Upper lobe of right lung (tissue), 1 donor: ENCODE results near the gene ZBTB38. TPM values are rescaled to one million over a fixed set of nuclear protein-coding genes. Genes with fewer than 3 reads are reported as not detected.

Experiments
- ATAC-seq: fragments of 200-7000 bp; cut with Tn5 transposase; one replicate; pipeline ENCODE4 v1.9.1; 2020; ENCODE audit warnings: mild to moderate bottlenecking, moderate library complexity
- DNase-seq: peaks from one replicate; pipeline ENCODE4 v3.0.0-alpha.2; 2020
- H3K27ac ChIP-seq: fragments of 200-600 bp; one replicate; pipeline ENCODE4 v1.8.0; 2022
- H3K27me3 ChIP-seq: fragments of 200-600 bp; one replicate; pipeline ENCODE4 v1.8.0; 2022; ENCODE audit warnings: mild to moderate bottlenecking
- H3K36me3 ChIP-seq: fragments of 200-600 bp; one replicate; pipeline ENCODE4 v1.8.0; 2022
- H3K4me1 ChIP-seq: fragments of 200-600 bp; one replicate; pipeline ENCODE4 v1.8.0; 2022
- H3K4me3 ChIP-seq: fragments of 200-600 bp; one replicate; pipeline ENCODE4 v1.8.0; 2022; ENCODE audit warnings: mild to moderate bottlenecking
- H3K9me3 ChIP-seq: fragments of 200-600 bp; one replicate; pipeline ENCODE4 v1.8.0; 2022
- intact Hi-C: fragments of 100-400 bp; cut with DNase I; formaldehyde crosslinking; loops from one replicate; pipeline ENCODE4 v1.11.0; 2022
- total RNA-seq: library from RNA; stranded (reverse); fragmentation: NEBNext Ultra II Directional; extraction: Animal tissue kit (Norgen Biotek cat#: 25700); gene quantifications from one replicate; pipeline ENCODE4 v1.2.1, GENCODE V29; 2021
- TF ChIP-seq, protein P1 (sequence below): fragments of 200-600 bp; IDR thresholded peaks from one replicate; pipeline ENCODE4 v1.8.0; 2022; ENCODE audit warnings: antibody characterized with exemption
- donor health status: DM: no; HTN: yes; CAD: no; lungs with severe emphysema.

Gene ZBTB38
- total RNA-seq, 1 donor from 2014 or later = 118 TPM

GRCh38 chr3:141332416-141332815 is 35.9 kb upstream of the ZBTB38 start:
- H3K9me3 ChIP-seq = no peaks in the 10 kb centered on the region
- DNase-seq (no peak), ATAC-seq (peak; percentile 58)
- TF ChIP-seq, protein P1, sequence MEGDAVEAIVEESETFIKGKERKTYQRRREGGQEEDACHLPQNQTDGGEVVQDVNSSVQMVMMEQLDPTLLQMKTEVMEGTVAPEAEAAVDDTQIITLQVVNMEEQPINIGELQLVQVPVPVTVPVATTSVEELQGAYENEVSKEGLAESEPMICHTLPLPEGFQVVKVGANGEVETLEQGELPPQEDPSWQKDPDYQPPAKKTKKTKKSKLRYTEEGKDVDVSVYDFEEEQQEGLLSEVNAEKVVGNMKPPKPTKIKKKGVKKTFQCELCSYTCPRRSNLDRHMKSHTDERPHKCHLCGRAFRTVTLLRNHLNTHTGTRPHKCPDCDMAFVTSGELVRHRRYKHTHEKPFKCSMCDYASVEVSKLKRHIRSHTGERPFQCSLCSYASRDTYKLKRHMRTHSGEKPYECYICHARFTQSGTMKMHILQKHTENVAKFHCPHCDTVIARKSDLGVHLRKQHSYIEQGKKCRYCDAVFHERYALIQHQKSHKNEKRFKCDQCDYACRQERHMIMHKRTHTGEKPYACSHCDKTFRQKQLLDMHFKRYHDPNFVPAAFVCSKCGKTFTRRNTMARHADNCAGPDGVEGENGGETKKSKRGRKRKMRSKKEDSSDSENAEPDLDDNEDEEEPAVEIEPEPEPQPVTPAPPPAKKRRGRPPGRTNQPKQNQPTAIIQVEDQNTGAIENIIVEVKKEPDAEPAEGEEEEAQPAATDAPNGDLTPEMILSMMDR = no peak
- no peak overlapping the region for H3K4me3 ChIP-seq
- no peaks in the 10 kb centered on the region for H3K27me3 ChIP-seq
- no peaks in the 10 kb centered on the region for H3K36me3 ChIP-seq
- no peak overlapping the region for H3K27ac ChIP-seq
- no peaks in the 10 kb centered on the region for H3K4me1 ChIP-seq
- intact Hi-C loops = no loop called here

DNA sequence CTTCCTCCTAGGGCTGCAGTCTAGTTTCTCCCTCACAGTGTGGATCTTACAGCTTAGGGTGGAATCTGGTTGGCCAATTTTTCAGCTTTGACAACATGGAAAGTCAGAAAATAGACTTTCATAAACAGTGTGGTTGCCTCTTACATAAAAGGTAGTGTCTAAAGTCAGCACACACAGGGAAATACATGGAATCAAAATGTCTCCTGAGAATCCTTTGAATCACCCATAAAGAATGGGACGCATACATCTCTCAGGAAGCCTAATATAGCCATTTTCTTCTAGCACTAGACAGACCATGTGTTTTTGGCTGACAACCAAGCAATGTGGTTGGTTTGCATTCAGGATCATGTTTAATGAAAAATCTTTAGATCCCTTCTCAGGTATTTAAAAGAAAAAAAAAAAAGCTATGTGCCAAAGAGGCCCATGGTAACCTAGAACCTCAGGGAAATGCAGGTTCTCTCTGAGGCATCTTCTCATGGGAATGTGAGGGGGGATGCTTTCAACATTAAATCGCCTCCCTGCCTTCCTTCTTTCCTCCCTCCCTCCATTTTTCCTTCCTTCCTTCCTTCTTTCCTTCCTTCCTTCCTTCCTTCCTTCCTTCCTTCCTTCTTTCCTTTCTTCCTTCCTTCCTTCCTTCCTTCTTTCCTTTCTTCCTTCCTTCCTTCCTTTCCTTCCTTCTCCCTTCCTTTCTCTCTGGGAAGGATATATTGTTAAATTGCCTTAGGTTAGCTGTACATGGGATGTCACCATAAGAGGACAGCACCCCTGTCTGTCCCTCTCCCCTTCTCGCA is 34.3 kb upstream of the ZBTB38 start:
- Histone ChIP-seq H3K27ac (no peak overlapping the region), H3K4me3 (no peak overlapping the region), H3K9me3 (no peaks in the 10 kb centered on the region), H3K4me1 (no peaks in the 10 kb centered on the region), H3K27me3 (no peaks in the 10 kb centered on the region), H3K36me3 (no peaks in the 10 kb centered on the region)
- DNase-seq (no peak), ATAC-seq (no peak)
- TF ChIP-seq, protein P1 = no peak
- intact Hi-C loops = no loop called here

GRCh38 chr3:141334627-141335250 is 33.6 kb upstream of the ZBTB38 start:
- Histone ChIP-seq H3K4me1 (no peaks in the 10 kb centered on the region), H3K27ac (no peak overlapping the region), H3K36me3 (no peaks in the 10 kb centered on the region), H3K27me3 (no peaks in the 10 kb centered on the region), H3K4me3 (no peak overlapping the region), H3K9me3 (no peaks in the 10 kb centered on the region)
- TF ChIP-seq, protein P1 = no peak
- intact Hi-C loops = no loop called here
- DNase-seq (no peak), ATAC-seq (no peak)

GRCh38 chr3:141335531-141336061 is 32.7 kb upstream of the ZBTB38 start:
- ATAC-seq (no peak), DNase-seq (no peak)
- Histone ChIP-seq H3K4me3 (no peak overlapping the region), H3K9me3 (no peaks in the 10 kb centered on the region), H3K27me3 (no peaks in the 10 kb centered on the region), H3K36me3 (no peaks in the 10 kb centered on the region), H3K27ac (no peak overlapping the region), H3K4me1 (no peaks in the 10 kb centered on the region)
- TF ChIP-seq, protein P1 = no peak
- intact Hi-C loops = no loop called here

DNA sequence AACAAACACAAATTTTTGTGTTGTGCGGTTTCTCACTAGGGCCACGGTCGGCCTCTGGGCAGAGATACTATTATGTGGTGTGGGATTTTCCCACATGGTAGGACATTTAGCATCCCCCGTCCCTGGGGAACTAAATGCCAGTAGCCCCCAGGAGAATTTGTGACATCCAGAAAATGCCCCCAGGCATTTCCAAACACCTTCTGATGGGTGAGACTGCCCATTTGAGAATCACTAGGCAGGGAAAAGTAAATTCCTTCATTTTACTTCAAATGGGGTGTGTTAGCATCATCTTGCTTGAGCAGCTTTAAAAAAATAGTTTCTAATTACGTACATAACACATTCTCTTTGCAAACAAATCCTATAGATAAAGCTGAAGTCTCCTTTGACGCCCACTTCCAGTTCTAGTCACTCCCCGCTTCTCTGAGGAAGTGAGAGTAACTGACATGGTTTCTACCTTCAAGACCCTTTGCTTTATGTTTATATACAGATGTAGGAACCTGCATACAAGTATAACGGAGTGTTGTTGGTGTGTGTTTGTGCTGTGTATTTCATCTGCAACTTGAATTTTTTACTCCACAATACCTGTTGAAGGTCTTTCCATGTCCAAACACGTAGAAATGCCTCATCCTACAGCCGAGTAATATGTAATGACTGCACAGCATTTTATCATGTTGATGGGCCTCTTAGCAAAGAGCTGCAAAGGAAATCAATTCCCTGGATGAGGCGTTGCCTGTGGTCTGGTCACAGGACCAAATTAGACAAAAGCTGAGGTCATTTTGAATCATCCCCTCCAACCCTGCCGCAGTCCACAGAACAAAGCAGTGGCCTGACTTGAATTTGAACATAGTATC is 31.4 kb upstream of the ZBTB38 start:
- H3K4me3 ChIP-seq = no peak overlapping the region
- peak overlapping the region; percentile 27 for H3K27ac ChIP-seq
- TF ChIP-seq, protein P1 = no peak
- H3K4me1 ChIP-seq = no peaks in the 10 kb centered on the region
- H3K9me3 ChIP-seq = no peaks in the 10 kb centered on the region
- DNase-seq = no peak
- intact Hi-C loops = no loop called here
- ATAC-seq = peak; percentile 70
- H3K36me3 ChIP-seq = no peaks in the 10 kb centered on the region
- no peaks in the 10 kb centered on the region for H3K27me3 ChIP-seq
